ENCODE data around the gene PLTP. TPM values are rescaled to one million over a fixed set of nuclear protein-coding genes. Genes with fewer than 3 reads are reported as not detected.
A peak's percentile ranks its signal among the peaks of the same experiment; 100 is the strongest.
"Not testable (repeated sequence)": the region's sequence is repeated elsewhere in the genome, so short reads cannot be mapped to it uniquely, and the experiment has no call there.

The PLTP gene
- total RNA-seq, 1 donor from 2014 or later, result 28.1 TPM

DNA sequence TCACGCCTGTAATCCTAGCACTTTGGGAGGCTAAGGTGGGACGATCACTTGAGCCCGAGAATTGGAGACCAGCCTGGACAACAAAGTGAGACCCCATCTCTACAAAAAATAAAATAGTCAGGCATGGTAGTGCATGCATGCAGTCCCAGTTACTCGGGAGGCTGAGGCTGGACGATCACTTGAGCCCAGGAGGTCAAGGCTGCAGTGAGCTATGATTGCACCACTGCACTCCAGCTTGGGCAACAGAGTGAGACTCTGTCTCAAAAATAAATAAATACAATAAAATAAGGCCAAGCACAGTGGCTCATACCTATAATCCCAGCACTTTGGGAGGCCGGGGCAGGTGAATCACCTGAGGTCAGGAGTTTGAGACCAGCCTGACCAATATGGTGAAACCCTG, 10.6 kb downstream of the PLTP start:
- DNase-seq (ENCODE audit: extremely low read depth, low read depth, low spot score), result not testable (repeated sequence)

DNA sequence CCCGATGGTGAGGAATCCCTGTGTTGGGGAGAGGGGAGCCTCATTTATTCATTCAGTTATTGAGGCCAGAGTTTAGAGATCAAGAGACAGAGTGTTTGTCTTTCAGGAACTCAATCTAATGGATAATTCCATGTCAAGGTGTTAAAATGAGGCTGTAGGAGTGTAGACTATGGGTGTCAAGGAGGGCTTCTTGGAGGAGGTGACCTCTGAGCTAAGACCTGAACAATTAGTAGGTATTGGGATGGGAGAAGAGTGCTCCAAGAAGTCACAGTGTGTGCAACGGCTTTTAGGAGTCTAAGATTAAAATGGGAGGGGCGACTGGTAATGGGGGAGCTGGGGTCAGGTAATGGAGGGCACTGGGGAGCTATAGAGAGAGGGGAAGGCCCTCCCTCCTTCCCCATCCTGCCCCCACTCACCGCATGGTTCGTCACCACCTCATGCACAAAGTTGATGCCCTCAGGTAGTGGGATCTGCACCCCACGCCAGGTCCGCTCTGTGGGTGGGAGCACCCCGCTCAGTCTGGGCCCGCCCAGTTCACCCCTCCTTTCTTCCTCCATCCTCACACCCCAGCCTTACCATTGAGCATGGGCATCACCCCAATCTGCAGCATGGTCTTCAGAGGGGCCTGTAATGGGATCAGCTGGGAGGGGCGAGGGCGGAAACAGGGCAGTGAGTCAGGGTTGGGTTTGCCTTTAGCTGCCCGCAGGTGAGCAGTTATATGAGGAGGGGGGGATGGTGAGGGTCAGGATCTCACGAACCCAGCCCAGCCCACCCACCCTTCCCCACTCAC, 12.7 kb downstream of the PLTP start:
- DNase-seq (ENCODE audit: extremely low read depth, low read depth, low spot score), result no peak

DNA sequence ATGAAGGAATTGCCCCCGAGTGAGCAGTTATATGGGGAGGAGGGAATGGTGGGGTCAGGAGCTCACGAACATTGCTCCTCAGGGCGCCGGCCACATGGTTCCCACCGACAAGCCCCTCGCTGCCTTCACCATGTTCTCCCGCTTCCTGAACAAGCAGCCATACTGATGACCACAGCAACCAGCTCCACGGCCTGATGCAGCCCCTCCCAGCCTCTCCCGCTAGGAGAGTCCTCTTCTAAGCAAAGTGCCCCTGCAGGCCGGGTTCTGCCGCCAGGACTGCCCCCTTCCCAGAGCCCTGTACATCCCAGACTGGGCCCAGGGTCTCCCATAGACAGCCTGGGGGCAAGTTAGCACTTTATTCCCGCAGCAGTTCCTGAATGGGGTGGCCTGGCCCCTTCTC, 13.7 kb downstream of the PLTP start:
- no peak for DNase-seq (ENCODE audit: extremely low read depth, low read depth, low spot score)

DNA sequence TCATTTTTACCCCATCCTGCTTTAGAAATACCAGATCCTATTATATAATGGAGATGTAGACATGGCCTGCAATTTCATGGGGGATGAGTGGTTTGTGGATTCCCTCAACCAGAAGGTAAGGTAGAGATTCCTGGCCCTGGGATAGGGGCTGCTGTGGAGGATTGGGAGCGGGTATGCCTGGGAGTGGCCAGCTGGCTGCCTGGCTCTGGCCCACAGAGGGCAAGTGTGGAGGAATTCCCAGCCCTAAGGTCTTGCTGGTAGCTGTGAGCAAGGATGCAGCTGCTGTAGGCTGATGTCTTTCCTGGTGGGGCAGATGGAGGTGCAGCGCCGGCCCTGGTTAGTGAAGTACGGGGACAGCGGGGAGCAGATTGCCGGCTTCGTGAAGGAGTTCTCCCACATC, 14.3 kb downstream of the PLTP start:
- no peak for DNase-seq (ENCODE audit: extremely low read depth, low read depth, low spot score)

DNA sequence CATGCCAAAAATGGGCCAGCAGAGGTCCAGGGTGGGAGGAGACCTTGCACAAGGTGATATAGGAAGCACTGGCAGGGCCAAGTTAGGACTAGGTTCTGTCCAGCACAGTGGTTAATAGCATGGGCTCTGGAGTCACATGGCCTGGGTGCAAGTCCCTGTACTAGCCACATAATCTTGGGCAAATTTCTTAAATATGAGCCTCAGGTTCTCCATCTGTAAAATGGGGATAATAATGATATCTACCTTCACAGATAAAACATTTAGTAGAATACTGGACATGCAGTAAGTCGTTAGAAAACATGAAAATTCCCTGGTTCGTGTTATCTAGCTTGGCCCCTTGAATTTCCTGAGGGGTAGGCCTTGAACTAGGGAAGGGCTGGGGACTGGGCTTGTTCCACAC, 14.7 kb downstream of the PLTP start:
- no peak for DNase-seq (ENCODE audit: extremely low read depth, low read depth, low spot score)

DNA sequence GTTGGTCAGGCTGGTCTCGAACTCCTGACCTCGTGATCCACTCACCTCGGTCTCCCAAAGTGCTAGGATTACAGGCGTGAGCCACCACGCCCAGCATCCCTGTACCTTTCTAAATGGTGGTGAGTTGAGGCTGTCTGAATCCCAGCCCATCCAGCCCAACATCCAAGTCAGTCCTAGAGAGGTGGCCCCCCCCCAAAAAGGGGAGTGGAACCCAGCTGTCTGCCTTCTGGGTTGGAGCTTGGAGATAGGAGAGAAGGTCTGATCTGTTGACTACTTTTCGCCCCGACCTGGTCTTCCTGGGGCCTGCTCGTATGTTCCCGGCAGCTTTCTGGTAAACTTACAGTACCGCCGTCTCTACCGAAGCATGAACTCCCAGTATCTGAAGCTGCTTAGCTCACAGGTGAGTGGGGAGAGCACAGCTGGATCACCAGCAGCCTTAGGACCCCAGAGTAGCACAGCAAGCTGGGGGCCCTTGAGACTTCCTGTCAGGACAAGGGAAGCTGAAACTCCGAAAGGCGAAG, 15.3 kb downstream of the PLTP start:
- no peak for DNase-seq (ENCODE audit: extremely low read depth, low read depth, low spot score)

DNA sequence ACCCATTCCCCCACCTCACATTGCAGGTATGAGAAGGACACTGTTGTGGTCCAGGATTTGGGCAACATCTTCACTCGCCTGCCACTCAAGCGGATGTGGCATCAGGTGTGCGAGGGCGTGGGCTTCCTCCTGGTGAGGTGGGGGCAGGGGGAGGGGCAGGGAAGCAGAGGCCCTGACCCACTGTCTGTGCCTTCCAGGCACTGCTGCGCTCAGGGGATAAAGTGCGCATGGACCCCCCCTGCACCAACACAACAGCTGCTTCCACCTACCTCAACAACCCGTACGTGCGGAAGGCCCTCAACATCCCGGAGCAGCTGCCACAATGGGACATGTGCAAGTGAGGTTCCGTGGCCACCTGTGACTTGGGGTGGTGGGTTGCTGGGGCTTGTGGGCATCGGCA, 17.2 kb downstream of the PLTP start:
- DNase-seq (ENCODE audit: extremely low read depth, low read depth, low spot score), result no peak

DNA sequence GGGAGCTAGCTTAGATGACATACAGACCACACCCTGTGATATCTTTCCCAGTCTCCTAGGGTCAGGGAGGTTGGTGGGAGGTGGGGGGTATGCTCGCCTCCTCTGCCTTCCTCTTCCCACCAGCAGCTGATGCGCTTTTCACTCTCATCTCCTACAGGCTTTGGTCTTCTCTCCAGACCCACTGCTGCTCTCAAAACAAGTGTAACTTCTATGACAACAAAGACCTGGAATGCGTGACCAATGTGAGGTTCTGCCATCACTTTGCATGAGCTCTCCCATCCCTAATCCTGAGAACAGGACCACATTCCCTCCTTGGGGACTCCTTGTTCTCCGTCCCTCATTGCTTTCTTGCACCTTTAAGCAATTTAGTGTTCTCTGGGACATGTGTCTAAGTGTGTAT, 18.1 kb downstream of the PLTP start:
- no peak for DNase-seq (ENCODE audit: extremely low read depth, low read depth, low spot score)

DNA sequence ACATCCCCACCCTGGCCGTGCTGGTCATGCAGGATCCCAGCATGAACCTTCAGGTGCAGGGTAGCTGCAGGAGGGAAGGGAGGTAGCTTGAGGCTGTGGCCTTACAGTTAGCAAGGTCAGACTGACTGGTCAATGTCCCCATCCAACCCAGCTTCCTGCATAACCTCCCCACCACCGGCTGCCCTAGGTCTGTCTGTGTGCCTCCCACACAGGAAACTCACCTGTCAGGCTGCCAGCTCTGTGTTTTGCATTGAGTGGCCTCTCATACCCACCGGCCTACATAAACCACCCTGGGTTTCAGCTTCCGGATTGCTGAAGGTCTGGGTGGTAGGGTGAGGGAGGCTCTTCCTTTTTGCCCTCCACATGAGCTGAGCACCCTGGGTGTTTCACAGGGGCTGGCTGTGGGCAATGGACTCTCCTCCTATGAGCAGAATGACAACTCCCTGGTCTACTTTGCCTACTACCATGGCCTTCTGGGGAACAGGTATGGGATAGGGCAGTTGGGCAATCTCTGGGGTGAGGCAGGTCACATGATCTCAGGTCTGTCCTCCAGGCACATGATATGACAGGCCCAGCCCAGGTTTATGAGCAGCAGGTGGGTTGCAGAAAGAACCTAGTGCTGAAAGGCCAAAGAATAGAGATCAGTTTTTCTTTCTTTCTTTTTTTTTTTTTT, 19.0 kb downstream of the PLTP start:
- no peak for DNase-seq (ENCODE audit: extremely low read depth, low read depth, low spot score)

DNA sequence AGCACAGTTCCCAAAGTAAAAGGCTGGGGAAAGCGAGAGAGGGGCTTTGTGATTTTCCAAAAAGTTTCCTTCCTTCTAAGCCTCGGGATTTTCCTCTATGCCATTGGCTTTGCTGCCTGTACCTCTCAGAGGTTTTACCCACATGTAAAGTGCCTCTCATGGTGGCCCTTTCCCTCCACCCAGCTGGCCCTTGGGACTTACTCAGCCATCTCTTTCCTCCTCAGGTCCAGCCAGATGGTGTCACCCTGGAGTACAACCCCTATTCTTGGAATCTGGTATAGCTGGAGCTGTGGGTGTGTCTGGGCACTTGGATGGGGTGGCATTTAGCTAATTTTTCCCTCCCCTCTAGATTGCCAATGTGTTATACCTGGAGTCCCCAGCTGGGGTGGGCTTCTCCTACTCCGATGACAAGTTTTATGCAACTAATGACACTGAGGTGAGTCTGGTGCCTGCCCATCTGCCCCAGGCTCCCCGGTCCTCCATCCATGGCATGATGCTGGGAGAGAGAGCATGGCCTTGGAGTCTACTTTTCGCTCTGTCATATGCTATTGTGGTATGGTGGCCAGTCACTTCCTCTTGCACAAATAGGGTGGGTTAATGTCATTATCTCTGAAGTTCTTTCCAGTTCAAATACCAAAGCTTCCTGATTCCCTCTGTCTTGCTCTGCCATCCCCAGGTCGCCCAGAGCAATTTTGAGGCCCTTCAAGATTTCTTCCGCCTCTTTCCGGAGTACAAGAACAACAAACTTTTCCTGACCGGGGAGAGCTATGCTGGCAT, 19.7 kb downstream of the PLTP start:
- DNase-seq (ENCODE audit: extremely low read depth, low read depth, low spot score), result no peak

DNA sequence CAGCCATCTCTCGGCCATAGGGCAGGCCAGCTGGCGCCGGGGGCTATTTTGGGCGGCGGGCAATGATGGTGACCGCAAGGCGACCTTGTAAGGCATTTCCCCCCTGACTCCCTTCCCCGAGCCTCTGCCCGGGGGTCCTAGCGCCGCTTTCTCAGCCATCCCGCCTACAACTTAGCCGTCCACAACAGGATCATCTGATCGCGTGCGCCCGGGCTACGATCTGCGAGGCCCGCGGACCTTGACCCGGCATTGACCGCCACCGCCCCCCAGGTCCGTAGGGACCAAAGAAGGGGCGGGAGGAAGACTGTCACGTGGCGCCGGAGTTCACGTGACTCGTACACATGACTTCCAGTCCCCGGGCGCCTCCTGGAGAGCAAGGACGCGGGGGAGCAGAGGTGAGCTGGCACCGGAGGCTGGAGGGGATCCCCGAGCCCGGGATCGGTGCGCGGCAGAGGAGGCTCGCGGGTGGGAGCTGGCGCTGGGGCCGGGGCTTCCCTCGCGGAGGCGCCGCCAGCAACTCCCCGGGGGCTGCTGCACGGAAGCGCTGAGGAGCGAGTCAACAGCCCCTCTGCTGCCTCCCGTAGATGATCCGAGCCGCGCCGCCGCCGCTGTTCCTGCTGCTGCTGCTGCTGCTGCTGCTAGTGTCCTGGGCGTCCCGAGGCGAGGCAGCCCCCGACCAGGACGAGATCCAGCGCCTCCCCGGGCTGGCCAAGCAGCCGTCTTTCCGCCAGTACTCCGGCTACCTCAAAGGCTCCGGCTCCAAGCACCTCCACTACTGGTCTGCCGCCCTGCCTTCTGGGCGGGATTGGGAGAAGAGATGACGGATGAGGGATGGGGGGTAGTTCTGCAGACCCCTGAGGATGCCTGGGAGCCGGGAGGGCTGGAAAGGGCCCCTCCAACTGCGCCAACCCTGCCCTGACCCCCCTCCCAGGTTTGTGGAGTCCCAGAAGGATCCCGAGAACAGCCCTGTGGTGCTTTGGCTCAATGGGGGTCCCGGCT, 20.7 kb downstream of the PLTP start, which contains the start of the genes CTSA and NEURL2:
Gene CTSA (plus strand): TSS at position 351 of the 999 bp plus-strand sequence. CDS start 234 bp downstream, at position 585.
Gene NEURL2 (minus strand): TSS at position 224 of the 999 bp plus-strand sequence. CDS start 217 bp downstream, at position 7.
- peak; percentile 55 for DNase-seq (ENCODE audit: extremely low read depth, low read depth, low spot score)

DNA sequence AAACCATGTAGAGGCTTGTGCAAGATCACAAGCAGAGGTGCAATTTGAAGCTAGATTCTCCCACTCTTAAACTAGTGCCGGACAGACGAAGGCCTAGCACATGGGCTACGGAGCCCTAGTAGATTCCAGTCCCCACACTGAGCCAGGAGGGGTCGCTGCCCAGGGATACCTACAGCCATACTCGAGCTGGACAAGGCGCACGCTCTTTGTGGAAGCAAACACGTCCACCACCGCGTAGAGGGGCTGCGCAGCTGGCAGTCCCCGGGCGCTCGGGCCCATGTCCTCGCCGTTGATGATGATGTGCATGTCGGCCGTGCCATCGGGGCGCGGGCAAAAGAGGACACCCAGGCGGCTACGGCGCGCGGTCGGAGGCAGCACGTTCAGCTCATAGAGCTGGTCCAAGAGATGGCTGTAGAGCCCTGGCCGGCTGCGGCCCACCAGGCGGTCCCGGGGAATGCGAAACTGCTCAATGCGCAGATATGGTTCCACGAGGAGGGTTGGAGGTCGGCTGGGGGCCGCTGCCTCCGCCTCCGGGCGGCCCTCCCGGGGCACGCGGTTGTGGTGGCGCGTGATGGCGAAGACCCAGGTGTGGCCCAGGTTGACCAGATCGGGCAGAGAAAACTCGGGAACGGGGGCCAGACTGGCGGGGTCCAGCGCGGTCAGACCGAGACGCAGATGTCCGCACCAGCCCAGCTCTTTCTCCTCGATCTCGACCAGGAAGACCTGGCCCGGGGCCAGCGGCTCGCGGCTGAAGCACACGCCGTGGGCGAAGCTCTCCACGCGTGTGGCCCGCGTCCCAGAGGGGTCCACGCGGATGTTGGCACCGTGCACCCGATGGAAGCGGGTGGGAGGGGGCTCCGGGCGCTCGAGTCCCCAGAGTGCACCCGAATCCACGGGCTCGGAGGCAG, 21.6 kb downstream of the PLTP start:
- peak; percentile 60 for DNase-seq (ENCODE audit: extremely low read depth, low read depth, low spot score)

DNA sequence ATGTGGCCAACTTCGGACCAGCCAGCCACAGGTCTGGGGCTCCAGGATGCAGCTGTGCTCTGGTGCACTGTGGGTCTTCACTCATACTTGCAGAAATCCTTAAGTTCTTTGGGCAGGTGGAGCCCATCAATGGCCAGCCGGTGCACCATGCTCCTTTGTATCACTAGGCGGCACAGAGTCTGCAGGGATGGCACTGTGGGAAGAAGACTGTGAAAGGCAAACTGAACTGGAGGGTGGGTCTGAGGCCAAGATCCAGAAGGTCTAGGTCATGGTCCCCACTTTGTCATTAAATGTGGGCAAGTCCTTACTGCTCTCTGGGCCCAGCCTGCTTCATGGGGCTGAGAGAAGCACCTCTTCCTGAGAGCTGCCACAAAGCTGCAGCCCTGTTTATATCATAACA, 23.3 kb downstream of the PLTP start:
- no peak for DNase-seq (ENCODE audit: extremely low read depth, low read depth, low spot score)

DNA sequence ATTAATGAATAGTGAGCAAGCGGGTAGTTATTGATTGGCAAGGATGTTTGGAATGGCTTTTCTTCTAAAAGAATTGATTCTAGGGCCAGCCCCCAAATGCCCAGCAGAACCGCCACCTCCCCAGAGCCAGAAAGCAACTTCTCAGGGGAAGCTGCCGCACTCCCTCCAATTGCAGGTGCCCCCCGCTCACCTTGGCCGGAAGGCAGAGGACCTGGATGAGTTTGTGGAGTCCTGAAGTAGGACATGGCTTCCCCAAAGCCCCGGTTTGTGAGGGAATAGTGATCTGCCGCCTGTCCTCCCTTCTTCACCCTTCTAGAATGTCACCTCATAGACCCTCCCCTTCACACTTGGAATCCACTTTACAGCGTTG, 24.6 kb downstream of the PLTP start, which contains the start of gene SPATA25:
Gene SPATA25 (minus strand): TSS at position 277 of the 370 bp plus-strand sequence. CDS start 32 bp downstream, at position 245.
- no peak for DNase-seq (ENCODE audit: extremely low read depth, low read depth, low spot score)

DNA sequence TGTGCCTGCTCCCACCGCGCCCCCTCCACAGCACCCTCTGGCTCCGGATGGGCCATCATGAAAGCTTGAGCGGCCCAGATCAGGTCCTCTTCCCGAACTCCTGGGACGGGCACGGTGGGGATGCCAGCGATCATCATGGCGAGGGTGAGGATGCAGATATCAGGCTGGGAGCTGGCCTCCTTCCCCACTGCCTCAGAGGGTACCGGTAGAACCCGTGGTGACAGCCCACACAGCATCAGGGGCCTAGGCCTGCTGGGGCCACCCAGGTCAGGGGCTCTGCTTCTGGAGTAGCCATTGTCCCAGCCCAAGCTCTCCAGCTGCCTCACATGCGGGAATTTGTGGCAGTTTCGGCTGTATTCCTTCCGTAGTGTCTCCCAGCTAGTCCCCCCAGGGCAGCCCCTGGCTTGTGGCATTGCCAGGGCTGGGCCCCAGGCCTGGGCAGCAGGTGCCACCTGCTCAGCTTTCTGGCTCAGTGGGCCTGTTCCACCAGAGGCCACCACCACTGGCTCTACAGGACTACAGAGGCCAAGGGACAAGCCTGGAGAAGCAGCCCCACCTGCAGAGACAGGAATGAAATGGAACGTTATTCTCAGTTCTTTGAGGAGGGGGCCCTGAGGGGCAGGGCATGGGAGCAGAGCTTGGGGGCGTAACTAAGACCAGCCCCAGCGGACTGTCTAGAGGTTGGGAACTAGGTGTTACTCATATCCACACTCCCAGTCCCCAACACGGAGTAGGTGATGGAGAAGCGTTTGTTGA, 25.2 kb downstream of the PLTP start:
- no peak for DNase-seq (ENCODE audit: extremely low read depth, low read depth, low spot score)

DNA sequence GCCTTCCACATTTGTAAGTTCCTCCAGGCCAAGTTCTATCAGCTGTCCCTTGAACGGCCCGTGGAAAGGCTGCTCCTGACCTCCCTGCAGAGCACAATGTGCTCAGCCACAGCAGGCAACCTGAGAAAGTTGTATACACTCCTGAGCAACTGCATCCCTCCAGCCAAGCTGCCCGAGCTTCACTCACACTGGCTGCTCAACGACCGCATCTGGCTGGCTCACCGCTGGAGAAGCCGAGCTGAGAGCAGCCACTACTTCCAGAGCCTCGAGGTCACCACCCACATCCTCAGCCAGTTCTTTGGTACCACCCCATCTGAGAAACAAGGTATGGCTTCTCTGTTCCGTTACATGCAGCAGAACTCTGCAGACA, 28.9 kb downstream of the PLTP start:
- no peak for DNase-seq (ENCODE audit: extremely low read depth, low read depth, low spot score)

DNA sequence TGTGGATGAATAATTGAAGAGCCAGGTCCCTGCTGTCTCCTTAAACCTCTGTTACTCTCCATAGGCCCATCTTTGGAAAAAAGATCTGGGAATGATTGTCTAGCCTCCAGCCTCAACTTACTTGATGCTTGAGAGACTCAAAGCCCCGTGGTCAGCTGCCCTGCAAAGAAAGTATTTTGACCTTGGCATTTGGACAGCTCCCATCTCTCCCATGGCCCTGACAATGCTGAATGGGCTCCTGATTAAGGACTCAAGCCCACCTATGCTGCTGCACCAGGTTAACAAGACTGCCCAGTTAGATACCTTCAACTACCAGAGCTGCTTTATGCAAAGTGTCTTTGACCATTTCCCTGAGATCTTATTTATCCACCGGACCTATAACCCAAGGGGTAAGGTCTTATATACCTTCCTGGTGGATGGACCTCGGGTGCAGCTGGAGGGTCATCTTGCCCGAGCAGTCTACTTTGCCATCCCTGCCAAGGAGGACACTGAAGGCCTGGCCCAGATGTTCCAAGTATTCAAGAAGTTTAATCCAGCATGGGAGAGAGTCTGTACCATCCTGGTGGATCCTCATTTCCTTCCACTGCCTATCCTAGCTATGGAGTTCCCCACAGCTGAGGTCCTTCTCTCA, 29.4 kb downstream of the PLTP start:
- DNase-seq (ENCODE audit: extremely low read depth, low read depth, low spot score), result no peak

Measured in glomerular endothelial cell (primary cell).